Stimulated activated CD4-positive, alpha-beta T cell treated with anti-CD3 and anti-CD28 coated beads, Interleukin-4, amount 100 ng/mL, for 48 hours (primary cell): ENCODE results near the gene PDGFC.
"Not testable (repeated sequence)": the region's sequence is repeated elsewhere in the genome, so short reads cannot be mapped to it uniquely, and the experiment has no call there.

ENCODE experiments used
- DNase-seq, 2 donors: peaks; one replicate each; pipeline ENCODE4 v3.0.0-alpha.2; 2020; ENCODE audit warnings: low read depth in 2 of 2

Gene PDGFC

GRCh38 chr4:156950948-156951347, 20.7 kb downstream of the PDGFC start:
- DNase-seq: no peak

GRCh38 chr4:156950090-156950489, 21.5 kb downstream of the PDGFC start:
- DNase-seq: no peak

- no peak for DNase-seq
Observed at GRCh38 chr4:156949373-156949814, 22.2 kb downstream of the PDGFC start.

GRCh38 chr4:156948738-156949137, 22.9 kb downstream of the PDGFC start:
- no peak for DNase-seq

GRCh38 chr4:156948133-156948532, 23.5 kb downstream of the PDGFC start:
- DNase-seq: no peak

GRCh38 chr4:156946516-156947424, 24.8 kb downstream of the PDGFC start:
- no peak for DNase-seq

- DNase-seq: no peak
Observed at GRCh38 chr4:156945532-156945931, 26.1 kb downstream of the PDGFC start.

- no peak for DNase-seq
Observed at GRCh38 chr4:156942991-156943390, 28.6 kb downstream of the PDGFC start.

GRCh38 chr4:156941940-156942548, 29.6 kb downstream of the PDGFC start:
- DNase-seq: no peak

- DNase-seq: no peak
Observed at GRCh38 chr4:156939801-156940200, 31.8 kb downstream of the PDGFC start.

GRCh38 chr4:156939139-156939538, 32.5 kb downstream of the PDGFC start:
- DNase-seq: no peak

GRCh38 chr4:156934259-156934635, 37.4 kb downstream of the PDGFC start:
- no peak for DNase-seq

- no peak for DNase-seq
Observed at GRCh38 chr4:156933633-156934258, 37.9 kb downstream of the PDGFC start.

- not testable (repeated sequence) for DNase-seq
Observed at GRCh38 chr4:156932360-156932759, 39.2 kb downstream of the PDGFC start.

GRCh38 chr4:156931267-156931666, 40.3 kb downstream of the PDGFC start:
- no peak for DNase-seq

- DNase-seq: no peak
Observed at GRCh38 chr4:156929386-156930105, 42.1 kb downstream of the PDGFC start.

- no peak for DNase-seq
Observed at GRCh38 chr4:156924774-156925315, 46.8 kb downstream of the PDGFC start.

GRCh38 chr4:156923525-156923924, 48.1 kb downstream of the PDGFC start:
- DNase-seq: no peak

- DNase-seq: no peak
Observed at GRCh38 chr4:156915221-156915620, 56.4 kb downstream of the PDGFC start.

- DNase-seq: no peak
Observed at GRCh38 chr4:156913234-156913633, 58.4 kb downstream of the PDGFC start.

GRCh38 chr4:156909010-156909409, 62.6 kb downstream of the PDGFC start:
- no peak for DNase-seq

GRCh38 chr4:156906325-156906724, 65.3 kb downstream of the PDGFC start:
- DNase-seq: no peak
